Measurements from ENCODE around the gene TMTC1.

TMTC1 gene

GRCh38 chr12:29581631-29582030 lies 202.1 kb downstream of the TMTC1 start:
- DNase-seq (ENCODE audit: low read depth): peak; percentile 73

GRCh38 chr12:29580971-29581370 lies 202.8 kb downstream of the TMTC1 start:
- no peaks in the 10 kb centered on the region for H3K9me3 ChIP-seq (ENCODE audit: control insufficient read depth, low read length)
- DNase-seq (ENCODE audit: low read depth): no peak
- peaks cover 32% of the 10 kb centered on the region for H3K4me1 ChIP-seq (ENCODE audit: control insufficient read depth, insufficient read depth, low read length)
- H3K9ac ChIP-seq (ENCODE audit: low read length): no peak overlapping the region
- H3K27me3 ChIP-seq (replicated peaks; ENCODE audit: control insufficient read depth, insufficient read depth, low read length): no peaks in the 10 kb centered on the region
- no peak overlapping the region for H3K4me3 ChIP-seq (ENCODE audit: low read length)
- peaks cover 15% of the 10 kb centered on the region for H3K36me3 ChIP-seq (ENCODE audit: control insufficient read depth, insufficient read depth, low read length, severe bottlenecking)

More at GRCh38 chr12:29581631-29582030, 202.1 kb downstream of the TMTC1 start:
- peaks cover 9% of the 10 kb centered on the region for H3K36me3 ChIP-seq (ENCODE audit: control insufficient read depth, insufficient read depth, low read length, severe bottlenecking)
- no peak overlapping the region for H3K4me3 ChIP-seq (ENCODE audit: low read length)
- no peaks in the 10 kb centered on the region for H3K27me3 ChIP-seq (replicated peaks; ENCODE audit: control insufficient read depth, insufficient read depth, low read length)
- H3K9me3 ChIP-seq (ENCODE audit: control insufficient read depth, low read length): no peaks in the 10 kb centered on the region
- peaks cover 32% of the 10 kb centered on the region for H3K4me1 ChIP-seq (ENCODE audit: control insufficient read depth, insufficient read depth, low read length)
- no peak overlapping the region for H3K9ac ChIP-seq (ENCODE audit: low read length)

GRCh38 chr12:29578731-29579130 lies 205.0 kb downstream of the TMTC1 start:
- Histone ChIP-seq H3K36me3 (ENCODE audit: control insufficient read depth, insufficient read depth, low read length, severe bottlenecking) (peaks cover 18% of the 10 kb centered on the region), H3K9ac (ENCODE audit: low read length) (no peak overlapping the region), H3K27me3 (replicated peaks; ENCODE audit: control insufficient read depth, insufficient read depth, low read length) (no peaks in the 10 kb centered on the region), H3K4me3 (ENCODE audit: low read length) (no peak overlapping the region), H3K9me3 (ENCODE audit: control insufficient read depth, low read length) (no peaks in the 10 kb centered on the region), H3K4me1 (ENCODE audit: control insufficient read depth, insufficient read depth, low read length) (peaks cover 32% of the 10 kb centered on the region)
- no peak for DNase-seq (ENCODE audit: low read depth)

GRCh38 chr12:29578070-29578469 lies 205.7 kb downstream of the TMTC1 start:
- H3K9me3 ChIP-seq (ENCODE audit: control insufficient read depth, low read length): no peaks in the 10 kb centered on the region
- H3K9ac ChIP-seq (ENCODE audit: low read length): no peak overlapping the region
- peaks cover 18% of the 10 kb centered on the region for H3K36me3 ChIP-seq (ENCODE audit: control insufficient read depth, insufficient read depth, low read length, severe bottlenecking)
- no peaks in the 10 kb centered on the region for H3K27me3 ChIP-seq (replicated peaks; ENCODE audit: control insufficient read depth, insufficient read depth, low read length)
- peaks cover 34% of the 10 kb centered on the region for H3K4me1 ChIP-seq (ENCODE audit: control insufficient read depth, insufficient read depth, low read length)
- no peak overlapping the region for H3K4me3 ChIP-seq (ENCODE audit: low read length)
- DNase-seq (ENCODE audit: low read depth): peak; percentile 68

- H3K9me3 ChIP-seq (ENCODE audit: control insufficient read depth, low read length): no peaks in the 10 kb centered on the region
- no peak for DNase-seq (ENCODE audit: low read depth)
- peaks cover 30% of the 10 kb centered on the region for H3K36me3 ChIP-seq (ENCODE audit: control insufficient read depth, insufficient read depth, low read length, severe bottlenecking)
- peaks cover 22% of the 10 kb centered on the region for H3K4me1 ChIP-seq (ENCODE audit: control insufficient read depth, insufficient read depth, low read length)
- no peak overlapping the region for H3K4me3 ChIP-seq (ENCODE audit: low read length)
- H3K9ac ChIP-seq (ENCODE audit: low read length): no peak overlapping the region
- no peaks in the 10 kb centered on the region for H3K27me3 ChIP-seq (replicated peaks; ENCODE audit: control insufficient read depth, insufficient read depth, low read length)
These were observed 209.2 kb downstream of the TMTC1 start for GRCh38 chr12:29574500-29574899.

GRCh38 chr12:29572938-29573337 lies 210.8 kb downstream of the TMTC1 start:
- Histone ChIP-seq H3K36me3 (ENCODE audit: control insufficient read depth, insufficient read depth, low read length, severe bottlenecking) (peaks cover 28% of the 10 kb centered on the region), H3K27me3 (replicated peaks; ENCODE audit: control insufficient read depth, insufficient read depth, low read length) (no peaks in the 10 kb centered on the region), H3K9me3 (ENCODE audit: control insufficient read depth, low read length) (no peaks in the 10 kb centered on the region), H3K4me3 (ENCODE audit: low read length) (no peak overlapping the region), H3K4me1 (ENCODE audit: control insufficient read depth, insufficient read depth, low read length) (peaks cover 20% of the 10 kb centered on the region), H3K9ac (ENCODE audit: low read length) (no peak overlapping the region)
- no peak for DNase-seq (ENCODE audit: low read depth)

- Histone ChIP-seq H3K9ac (ENCODE audit: low read length) (no peak overlapping the region), H3K4me3 (ENCODE audit: low read length) (no peak overlapping the region), H3K4me1 (ENCODE audit: control insufficient read depth, insufficient read depth, low read length) (peaks cover 17% of the 10 kb centered on the region), H3K27me3 (replicated peaks; ENCODE audit: control insufficient read depth, insufficient read depth, low read length) (no peaks in the 10 kb centered on the region), H3K36me3 (ENCODE audit: control insufficient read depth, insufficient read depth, low read length, severe bottlenecking) (peaks cover 28% of the 10 kb centered on the region), H3K9me3 (ENCODE audit: control insufficient read depth, low read length) (no peaks in the 10 kb centered on the region)
- no peak for DNase-seq (ENCODE audit: low read depth)
These were observed 211.3 kb downstream of the TMTC1 start for GRCh38 chr12:29572464-29572863.

- Histone ChIP-seq H3K9me3 (ENCODE audit: control insufficient read depth, low read length) (no peaks in the 10 kb centered on the region), H3K36me3 (ENCODE audit: control insufficient read depth, insufficient read depth, low read length, severe bottlenecking) (peaks cover 18% of the 10 kb centered on the region), H3K4me3 (ENCODE audit: low read length) (no peak overlapping the region), H3K4me1 (ENCODE audit: control insufficient read depth, insufficient read depth, low read length) (peaks cover 17% of the 10 kb centered on the region), H3K9ac (ENCODE audit: low read length) (no peak overlapping the region), H3K27me3 (replicated peaks; ENCODE audit: control insufficient read depth, insufficient read depth, low read length) (no peaks in the 10 kb centered on the region)
- no peak for DNase-seq (ENCODE audit: low read depth)
These were observed 214.5 kb downstream of the TMTC1 start for GRCh38 chr12:29569132-29569757.

- no peak for DNase-seq (ENCODE audit: low read depth)
- Histone ChIP-seq H3K9me3 (ENCODE audit: control insufficient read depth, low read length) (no peaks in the 10 kb centered on the region), H3K27me3 (replicated peaks; ENCODE audit: control insufficient read depth, insufficient read depth, low read length) (no peaks in the 10 kb centered on the region), H3K36me3 (ENCODE audit: control insufficient read depth, insufficient read depth, low read length, severe bottlenecking) (peaks cover 6% of the 10 kb centered on the region), H3K4me1 (ENCODE audit: control insufficient read depth, insufficient read depth, low read length) (peaks cover 27% of the 10 kb centered on the region), H3K9ac (ENCODE audit: low read length) (no peak overlapping the region), H3K4me3 (ENCODE audit: low read length) (no peak overlapping the region)
These were observed 217.3 kb downstream of the TMTC1 start for GRCh38 chr12:29566441-29566840.

- Histone ChIP-seq H3K9me3 (ENCODE audit: control insufficient read depth, low read length) (no peaks in the 10 kb centered on the region), H3K36me3 (ENCODE audit: control insufficient read depth, insufficient read depth, low read length, severe bottlenecking) (peaks cover under 1% of the 10 kb centered on the region), H3K9ac (ENCODE audit: low read length) (no peak overlapping the region), H3K4me3 (ENCODE audit: low read length) (no peak overlapping the region), H3K27me3 (replicated peaks; ENCODE audit: control insufficient read depth, insufficient read depth, low read length) (no peaks in the 10 kb centered on the region), H3K4me1 (ENCODE audit: control insufficient read depth, insufficient read depth, low read length) (peaks cover 31% of the 10 kb centered on the region)
- no peak for DNase-seq (ENCODE audit: low read depth)
These were observed 218.0 kb downstream of the TMTC1 start for GRCh38 chr12:29565727-29566126.

- no peak overlapping the region for H3K9ac ChIP-seq (ENCODE audit: low read length)
- H3K27me3 ChIP-seq (replicated peaks; ENCODE audit: control insufficient read depth, insufficient read depth, low read length): no peaks in the 10 kb centered on the region
- DNase-seq (ENCODE audit: low read depth): no peak
- H3K36me3 ChIP-seq (ENCODE audit: control insufficient read depth, insufficient read depth, low read length, severe bottlenecking): no peaks in the 10 kb centered on the region
- no peaks in the 10 kb centered on the region for H3K9me3 ChIP-seq (ENCODE audit: control insufficient read depth, low read length)
- peaks cover 31% of the 10 kb centered on the region for H3K4me1 ChIP-seq (ENCODE audit: control insufficient read depth, insufficient read depth, low read length)
- H3K4me3 ChIP-seq (ENCODE audit: low read length): no peak overlapping the region
These were observed 218.8 kb downstream of the TMTC1 start for GRCh38 chr12:29564925-29565324.

GRCh38 chr12:29563636-29564035 lies 220.1 kb downstream of the TMTC1 start:
- H3K36me3 ChIP-seq (ENCODE audit: control insufficient read depth, insufficient read depth, low read length, severe bottlenecking): no peaks in the 10 kb centered on the region
- H3K9ac ChIP-seq (ENCODE audit: low read length): no peak overlapping the region
- peaks cover 31% of the 10 kb centered on the region for H3K4me1 ChIP-seq (ENCODE audit: control insufficient read depth, insufficient read depth, low read length)
- no peak overlapping the region for H3K4me3 ChIP-seq (ENCODE audit: low read length)
- no peak for DNase-seq (ENCODE audit: low read depth)
- H3K27me3 ChIP-seq (replicated peaks; ENCODE audit: control insufficient read depth, insufficient read depth, low read length): no peaks in the 10 kb centered on the region
- H3K9me3 ChIP-seq (ENCODE audit: control insufficient read depth, low read length): no peaks in the 10 kb centered on the region
